HG03469 (cell line): ENCODE results near the gene ADCY2.

Experiments used
- ATAC-seq: cut with Tn5 transposase; IDR thresholded peaks from one replicate; pipeline ENCODE4 v1.9.1; 2021; ENCODE audit warnings: mild to moderate bottlenecking, moderate library complexity, moderate number of reproducible peaks; ENCODE audit not compliant: unreplicated experiment

ADCY2 gene

DNA sequence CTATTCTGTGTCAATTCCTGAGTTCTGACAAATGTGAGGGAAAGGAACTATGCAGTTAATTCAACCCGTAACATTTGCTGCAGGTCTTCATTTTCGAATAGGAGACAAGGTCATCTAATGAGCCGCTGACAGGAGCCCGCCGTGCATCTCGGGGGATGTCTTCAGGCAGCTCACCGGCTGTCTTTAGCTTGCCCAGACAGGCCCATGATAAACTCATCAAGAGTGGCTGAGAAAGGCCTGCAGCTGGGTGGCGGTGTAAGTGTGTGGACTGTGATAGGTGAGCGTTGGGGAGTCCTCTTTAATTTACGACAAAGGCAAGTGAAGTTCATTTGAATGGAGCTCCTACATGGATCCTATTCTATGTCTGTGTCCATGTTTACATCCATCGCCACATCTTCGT lies 190.5 kb downstream of the ADCY2 start:
- no peak for ATAC-seq

DNA sequence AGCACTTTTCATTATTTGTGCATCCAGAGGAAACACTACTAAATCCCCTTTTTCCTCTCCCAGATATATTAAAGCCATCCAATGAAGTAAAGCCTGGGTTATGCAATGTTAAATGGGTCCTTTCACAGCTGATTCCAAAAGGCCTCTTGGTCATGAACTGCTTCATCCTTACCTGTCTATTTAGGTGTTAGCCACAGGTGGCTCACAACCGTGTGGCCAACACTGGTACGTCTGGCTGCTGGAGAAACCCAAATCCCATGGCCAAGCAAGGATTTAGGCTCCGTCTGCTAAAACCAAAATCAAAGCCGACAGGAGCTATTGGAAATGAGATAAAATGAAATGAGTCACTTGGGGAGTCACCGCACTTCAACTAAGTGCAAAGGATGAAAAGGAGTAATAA lies 193.9 kb downstream of the ADCY2 start:
- ATAC-seq: no peak

DNA sequence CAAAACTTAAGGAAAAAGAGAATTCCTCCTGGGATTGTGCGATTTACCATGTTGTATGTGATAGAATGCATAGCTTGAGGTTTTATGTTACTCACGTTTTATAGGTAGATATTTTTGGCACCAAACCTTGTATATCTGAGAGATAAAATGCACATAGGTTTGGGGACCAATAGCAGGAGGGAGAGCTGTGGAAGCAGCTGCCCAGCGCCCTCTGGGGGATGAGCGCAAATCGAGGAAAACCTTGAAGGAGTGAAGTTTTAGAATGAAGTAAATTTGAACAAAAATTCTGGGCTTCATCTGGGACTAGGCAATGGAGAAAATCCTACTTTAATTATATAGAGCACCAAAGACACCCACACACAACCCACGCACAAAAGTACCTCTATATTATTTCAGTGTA lies 197.0 kb downstream of the ADCY2 start:
- no peak for ATAC-seq

DNA sequence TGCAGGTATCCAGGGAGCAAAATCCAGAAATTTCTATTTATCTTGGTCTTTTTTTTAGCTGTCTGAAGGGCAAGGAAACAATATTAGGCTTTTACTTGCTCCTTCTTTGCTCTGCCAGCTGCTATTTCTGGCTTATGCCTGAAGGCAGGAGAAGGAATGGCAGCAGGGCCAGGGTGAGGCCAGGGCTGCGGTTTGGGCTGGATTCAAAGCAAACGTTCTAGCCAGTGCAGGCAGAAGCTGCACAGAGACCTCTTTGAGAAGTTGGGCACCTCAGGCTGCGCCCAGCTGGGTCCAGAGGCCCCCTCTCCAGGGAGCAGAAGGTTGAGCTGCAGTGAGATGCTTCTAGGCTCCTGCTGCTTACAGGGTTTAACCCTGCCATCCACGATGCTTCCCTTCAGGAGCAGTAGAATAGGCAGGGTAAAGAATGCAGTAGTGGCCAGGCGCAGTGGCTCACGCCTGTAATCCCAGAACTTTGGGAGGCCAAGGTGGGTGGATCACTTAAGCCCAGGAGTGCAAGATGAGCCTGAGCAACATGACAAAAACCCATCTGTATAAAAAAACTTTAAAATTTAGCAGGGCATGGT lies 201.2 kb downstream of the ADCY2 start:
- no peak for ATAC-seq

DNA sequence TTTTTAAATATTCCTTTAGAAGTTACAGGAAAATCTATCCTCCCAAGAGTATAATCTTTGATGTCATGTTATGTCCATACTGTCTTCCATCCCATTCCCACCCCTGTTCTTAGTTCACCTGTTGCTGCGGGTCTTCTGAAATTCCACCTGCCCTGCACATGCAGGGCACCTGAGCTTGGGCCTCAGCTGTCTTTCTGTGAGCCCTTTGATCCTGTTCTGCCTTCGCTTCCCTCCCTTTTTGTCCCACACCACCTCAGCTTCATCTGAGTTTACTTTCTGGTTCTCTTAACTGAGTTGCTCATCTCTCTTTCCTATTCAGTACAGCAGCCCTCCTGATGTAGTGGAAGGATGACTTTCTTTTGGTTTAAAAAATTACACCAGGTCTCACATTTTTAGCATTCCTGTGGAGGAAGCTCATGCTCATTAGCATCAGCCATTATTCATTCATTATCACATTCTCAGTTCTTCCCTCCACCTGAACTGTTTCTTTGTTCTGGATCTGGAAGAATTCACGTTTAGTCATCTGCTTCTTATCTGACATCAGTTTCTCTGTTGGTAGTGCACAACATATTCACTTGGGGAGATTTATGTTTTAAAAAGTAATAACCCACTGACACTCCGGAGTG lies 211.0 kb downstream of the ADCY2 start:
- no peak for ATAC-seq

DNA sequence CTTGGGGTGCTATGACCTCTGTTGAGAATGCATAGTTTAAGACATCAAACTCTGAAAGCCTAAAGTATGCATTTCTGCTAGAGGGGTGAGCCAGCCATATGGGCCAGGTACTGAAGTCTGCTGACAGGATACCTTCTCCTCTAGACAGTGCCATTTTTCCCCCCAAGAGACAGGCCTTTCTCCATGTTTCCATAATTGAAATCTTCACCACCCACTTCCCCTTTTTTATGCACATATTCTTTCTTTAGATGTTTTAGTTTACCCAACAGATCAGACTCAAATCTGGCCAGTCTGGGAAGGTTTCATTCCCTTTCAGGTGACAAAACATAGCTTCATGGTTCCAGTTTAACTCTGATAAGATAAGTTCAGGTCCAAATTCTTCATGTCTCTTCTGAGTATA lies 212.8 kb downstream of the ADCY2 start:
- ATAC-seq: no peak

DNA sequence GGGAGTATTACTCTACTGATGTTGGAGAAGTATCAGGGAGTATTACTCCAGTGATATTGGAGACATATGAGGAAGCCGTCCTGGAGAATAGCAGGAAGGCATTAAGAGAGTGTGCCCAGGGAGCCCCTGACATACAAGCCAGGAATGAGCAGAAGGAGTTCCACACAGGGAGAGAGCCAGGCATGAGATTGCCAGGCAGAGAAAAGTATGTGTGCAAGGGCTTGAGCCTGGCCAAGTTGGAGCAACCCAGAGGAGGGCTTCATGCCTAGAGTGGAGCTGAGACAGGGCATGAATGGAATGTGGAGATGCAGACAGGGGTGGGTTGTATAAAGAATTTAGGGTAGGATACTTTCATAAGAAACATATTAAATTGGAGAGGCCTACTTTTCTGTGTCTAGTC lies 213.8 kb downstream of the ADCY2 start:
- ATAC-seq: no peak

DNA sequence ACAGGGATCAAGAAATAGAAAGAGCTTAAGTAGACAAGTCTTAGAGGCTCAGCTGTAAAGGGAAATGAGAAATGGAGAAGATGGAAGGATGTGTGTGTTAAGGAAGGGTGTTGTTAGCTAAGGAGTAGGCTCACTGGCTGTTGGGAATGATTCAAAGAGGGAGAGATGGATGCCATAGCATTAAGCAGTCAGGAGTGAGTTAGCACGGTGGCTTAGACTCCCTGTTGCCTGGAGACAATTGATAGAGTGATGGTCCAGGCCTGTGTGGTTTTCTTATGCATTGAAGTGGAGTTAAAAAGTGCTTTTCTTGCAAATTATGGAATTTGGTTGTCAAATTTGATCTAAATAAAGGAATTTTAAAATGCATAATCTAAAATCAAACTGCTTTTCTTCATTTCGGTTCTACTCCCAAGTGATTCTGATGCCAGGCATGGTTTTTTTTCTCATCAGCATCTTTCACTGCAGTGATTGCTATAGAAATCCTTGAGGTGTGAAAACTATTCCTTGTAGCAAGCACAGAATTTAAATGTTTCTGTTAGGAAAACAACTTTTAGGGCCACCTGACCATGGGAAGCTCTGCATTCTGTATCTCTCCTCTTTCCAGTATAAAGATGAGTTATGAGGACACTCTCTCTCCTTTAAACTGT lies 214.7 kb downstream of the ADCY2 start:
- ATAC-seq: no peak

DNA sequence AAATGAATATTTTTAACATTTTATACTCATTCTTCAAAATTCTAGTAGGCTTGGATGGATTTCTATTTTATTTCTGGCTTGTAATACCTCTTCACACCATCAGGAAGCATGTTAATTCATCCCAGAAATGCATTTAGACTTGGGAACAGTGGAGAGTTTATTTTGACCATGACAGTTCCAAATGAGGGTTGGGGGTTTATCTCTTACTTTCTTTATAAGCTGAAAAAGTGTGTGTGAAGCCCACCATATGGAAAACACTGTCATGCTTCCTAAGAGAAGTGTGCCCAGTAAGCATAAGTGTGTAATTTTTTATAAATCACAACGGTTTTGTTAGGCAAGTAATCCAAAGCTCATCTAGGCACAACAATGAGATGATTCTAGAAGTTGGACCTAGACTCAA lies 215.6 kb downstream of the ADCY2 start:
- no peak for ATAC-seq

DNA sequence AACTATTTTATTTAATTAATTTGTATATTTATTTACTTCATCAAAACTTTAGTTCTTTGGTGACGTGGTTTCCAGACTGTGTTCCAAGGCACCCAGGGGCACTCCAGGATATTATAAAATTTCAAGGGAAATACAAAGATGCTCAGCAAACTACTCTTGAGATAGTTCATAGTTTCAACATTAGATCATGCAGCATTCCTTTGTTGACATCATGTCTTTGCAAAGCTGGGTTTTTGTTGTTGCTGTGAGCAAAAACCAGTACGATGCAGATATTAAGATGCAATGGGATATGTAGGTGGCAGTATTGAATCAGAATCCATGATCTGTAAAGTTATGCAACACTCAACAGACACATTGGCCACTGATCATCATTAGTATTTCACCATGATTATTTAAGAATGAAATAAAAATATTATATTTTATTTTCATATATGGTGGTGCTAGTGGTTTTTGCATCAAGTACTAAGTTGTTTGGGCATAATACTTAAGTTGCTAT lies 219.7 kb downstream of the ADCY2 start:
- no peak for ATAC-seq

DNA sequence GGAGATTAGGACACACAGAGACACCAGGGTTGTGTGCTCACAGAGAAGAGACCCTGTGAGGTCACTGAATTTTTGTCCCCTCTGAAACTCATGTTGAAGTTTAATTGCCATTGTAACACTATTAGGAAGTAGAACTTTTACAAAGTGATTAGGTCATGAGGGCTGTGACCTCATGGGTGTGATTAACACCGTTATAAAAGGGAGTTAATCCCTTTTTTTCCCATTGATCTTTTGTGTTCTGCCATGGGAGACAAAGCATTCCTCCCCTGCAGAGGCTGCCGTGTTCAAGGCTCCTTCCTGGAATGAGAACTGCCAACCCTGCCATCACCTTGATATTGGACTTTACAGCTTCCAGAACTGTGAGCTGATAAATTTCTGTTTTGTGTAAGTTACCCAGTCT lies 221.0 kb downstream of the ADCY2 start:
- ATAC-seq: no peak

DNA sequence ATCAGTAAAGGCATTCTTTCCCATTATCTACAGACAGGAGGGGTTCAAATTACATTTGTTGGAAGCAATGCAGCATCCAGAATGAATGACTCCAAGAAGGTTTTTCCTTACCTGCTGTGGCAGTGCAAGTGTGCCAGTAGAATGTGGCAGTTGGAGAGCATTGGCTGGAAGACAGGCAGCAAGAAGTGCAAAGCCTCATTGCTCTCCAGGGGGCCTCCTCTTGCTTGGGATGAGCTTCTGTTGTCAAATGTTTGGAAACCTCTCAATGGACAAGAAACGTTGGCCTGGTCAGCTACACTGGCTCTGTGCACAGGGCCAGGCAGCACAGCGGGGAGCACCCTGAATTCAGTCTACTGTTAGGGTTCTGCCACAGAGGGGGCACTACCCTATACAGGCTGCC lies 226.6 kb downstream of the ADCY2 start:
- ATAC-seq: no peak

DNA sequence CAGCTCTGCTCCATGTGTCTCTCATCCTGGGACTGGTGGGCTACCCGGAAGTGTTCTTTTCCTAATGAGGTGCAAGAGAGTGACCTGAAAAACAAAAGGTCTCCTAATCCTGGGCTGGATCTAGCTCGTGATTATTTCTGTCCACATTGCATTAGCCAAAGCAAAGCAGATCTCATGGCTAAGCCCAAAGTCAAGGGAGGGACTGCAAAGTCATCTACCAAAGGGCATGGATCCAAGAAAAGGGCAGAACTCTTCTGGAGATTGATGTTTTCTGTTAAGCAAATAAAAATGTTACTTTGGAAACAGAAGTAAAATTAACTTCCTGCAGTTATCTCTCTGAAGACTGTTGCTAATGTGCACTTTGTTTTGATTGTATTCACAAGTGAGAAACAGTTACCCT lies 229.8 kb downstream of the ADCY2 start:
- ATAC-seq: no peak

DNA sequence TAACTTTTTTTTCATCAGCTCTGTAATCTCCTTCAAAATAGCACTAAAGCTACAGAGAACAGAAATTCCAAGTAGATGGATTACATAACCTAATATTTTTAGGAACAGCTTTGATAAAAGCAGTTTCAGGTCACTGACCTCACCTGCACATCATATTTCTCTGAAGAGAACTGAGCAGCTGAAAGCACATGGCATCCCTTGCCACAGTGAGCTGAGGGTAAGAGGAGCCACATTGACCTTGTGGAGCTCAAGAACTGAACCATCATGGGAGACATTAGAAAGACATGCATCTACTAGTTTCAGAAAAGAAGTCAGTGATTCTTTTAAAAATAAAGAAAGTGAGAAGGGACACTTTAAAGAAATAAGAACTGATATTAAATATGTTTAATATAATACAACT lies 232.3 kb downstream of the ADCY2 start:
- no peak for ATAC-seq

DNA sequence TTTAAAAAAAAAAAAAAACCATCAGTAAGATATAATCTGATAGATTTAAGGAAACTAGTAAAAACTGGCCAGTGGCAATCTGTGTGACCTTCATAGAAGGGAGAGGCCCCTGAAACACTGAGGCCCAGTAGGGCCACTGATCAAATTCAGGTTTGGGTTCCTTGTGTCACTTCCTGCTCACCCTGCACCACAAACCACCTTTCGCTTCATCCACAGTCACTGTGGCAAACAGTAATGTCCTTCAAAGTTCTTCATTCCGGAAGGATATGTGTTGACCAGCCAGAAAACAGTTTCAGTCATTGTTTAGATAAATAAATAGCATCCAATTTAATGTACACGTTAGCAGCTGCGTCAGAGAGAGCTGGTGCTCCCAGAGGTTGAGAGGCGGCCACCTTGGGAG lies 232.9 kb downstream of the ADCY2 start:
- no peak for ATAC-seq

DNA sequence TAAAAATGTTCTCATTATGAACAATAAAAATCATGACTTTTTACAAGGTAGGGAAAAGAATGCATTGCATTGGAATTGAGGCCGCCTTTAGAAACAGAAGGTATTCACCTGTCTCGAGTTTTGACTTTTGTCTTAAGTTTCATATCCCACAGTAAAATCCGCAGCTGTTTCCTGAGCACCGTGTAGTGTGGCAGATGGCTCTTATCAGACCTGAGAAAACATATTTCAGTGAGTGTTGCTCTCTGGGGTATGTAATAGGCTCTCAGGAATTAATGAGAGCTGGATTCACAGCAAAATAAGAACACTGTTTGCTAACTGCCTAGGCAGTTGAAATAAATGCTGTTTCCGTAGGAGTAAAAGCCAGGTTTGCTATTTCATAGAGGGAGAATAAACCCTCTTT lies 233.6 kb downstream of the ADCY2 start:
- ATAC-seq: no peak

DNA sequence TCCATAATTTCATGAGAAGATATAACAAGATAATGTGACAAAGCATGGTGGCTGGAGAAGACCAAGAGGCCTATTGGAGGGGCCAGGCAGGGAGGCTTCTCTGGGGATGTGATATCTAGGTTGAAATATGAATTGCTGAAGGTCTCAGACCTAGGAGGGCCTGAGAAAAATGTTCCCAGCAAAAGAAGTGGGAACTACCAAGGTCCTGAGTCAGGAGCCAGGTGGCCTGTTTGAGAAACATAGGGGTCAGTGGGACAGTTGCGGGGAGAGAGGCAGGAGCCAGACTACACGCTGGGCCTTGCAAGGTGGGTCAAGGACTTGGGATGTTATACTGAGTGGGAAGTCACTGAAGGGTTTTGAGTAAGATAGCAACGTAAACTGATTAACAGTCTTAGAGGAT lies 238.9 kb downstream of the ADCY2 start:
- ATAC-seq: no peak

DNA sequence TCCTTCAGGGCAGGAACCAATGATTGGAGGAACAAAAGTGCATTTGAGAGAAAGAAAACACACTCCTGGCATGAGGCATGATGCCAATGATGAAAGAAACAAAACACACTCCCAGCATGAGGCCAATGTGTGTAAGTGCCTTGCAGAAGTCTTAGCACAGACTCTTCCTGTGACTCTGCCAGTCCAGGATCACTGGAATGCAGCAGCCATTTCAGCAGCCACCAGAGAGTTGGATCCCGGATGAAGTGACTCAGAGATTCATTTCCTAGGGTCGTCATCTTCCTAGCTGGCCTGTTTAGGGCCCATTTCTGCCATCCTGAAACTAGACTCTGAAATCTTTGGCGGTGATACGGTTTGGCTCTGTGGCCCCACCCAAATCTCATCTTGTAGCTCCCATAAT lies 242.5 kb downstream of the ADCY2 start:
- no peak for ATAC-seq

DNA sequence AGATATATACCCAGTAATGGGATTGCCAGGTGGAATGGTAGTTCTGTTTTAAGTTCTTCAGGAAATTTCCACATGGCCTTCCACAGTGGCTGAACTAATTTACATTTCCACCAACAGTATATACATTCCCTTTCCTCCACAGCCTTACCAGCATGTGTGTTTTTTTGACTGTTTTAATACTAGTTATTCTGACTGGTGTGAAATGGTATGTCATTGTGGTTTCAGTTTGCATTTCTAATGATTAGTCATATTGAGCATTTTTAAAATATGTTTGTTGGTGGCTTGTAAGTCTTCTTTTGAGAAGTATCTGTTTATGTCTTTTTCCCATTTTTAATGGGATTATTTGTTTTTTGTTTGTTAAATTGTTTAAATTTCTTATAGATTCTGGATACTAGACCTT lies 246.1 kb downstream of the ADCY2 start:
- ATAC-seq: no peak

DNA sequence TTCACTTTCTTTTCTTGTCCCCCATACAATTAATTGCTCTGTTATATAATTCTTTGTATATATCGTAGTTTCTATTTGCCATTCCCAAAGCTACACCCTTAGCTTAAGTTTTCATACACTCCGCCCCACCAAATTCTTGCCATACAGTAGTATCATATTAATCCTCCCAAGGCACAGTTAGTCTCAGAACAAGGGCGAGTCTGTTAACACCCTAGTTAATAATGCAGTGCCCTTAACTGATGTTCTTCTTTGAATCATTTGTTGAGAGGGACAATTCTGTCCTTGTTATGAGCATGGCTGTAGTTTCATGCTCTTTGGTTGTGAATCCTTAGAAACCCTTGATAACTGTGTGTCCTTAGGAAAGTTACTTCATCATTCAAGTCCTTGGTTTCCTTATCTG lies 248.8 kb downstream of the ADCY2 start:
- ATAC-seq: no peak

DNA sequence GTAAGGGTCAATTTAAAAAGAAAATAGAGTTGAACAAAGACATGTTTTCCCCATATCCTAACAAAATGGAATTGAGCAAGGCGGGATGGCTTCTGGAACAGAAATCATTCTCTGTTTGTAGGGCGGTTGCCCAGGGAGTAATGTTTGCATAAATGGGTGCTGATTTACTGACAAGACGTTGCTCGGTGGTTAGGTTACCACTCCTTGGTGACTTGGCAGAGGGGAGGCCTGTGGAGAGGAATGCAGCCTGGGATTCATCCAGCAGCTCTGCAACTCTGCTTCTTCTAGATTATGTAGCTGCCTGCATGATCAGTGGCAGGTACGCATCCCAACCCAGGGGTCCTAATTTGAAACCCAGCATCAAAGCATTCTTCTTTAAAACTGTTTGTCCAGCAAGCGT lies 254.8 kb downstream of the ADCY2 start:
- ATAC-seq: no peak

DNA sequence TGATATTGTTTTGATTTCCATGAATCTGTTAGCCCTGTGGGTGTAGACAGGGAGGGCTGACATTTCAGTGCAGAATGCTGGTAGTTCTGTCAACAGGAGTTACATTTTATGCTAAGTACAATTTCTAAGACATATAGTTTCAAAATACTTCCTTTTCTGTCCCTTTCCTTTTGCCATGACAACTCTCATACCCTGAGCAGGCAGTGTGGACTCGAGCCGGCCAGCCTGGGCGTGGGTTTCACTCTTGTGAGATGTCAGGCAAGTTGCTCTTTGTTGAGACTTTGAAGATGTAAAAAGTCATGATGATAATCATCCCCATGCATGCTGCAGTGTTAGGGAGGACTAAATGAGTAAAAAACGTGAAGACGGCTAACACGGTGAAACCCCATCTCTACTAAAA lies 257.1 kb downstream of the ADCY2 start:
- ATAC-seq: no peak

DNA sequence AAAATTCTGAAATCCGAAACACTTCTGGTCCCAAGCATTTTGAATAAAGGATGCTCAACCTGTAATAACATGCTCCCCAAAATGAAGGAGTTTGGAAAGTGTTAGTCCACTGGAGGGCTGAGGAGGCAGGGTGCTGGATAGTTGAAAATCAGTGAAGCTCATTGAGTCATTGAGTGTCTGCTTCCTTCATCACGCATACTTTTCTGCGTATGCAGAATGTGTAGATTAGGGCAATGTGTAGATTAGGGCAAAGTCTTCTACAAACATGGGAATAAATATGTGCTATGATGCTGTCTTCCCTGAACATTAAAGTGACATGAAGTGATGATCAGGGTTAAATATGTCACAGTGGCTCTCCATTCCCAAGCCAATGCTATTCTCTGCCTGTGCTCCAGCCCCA lies 261.2 kb downstream of the ADCY2 start:
- ATAC-seq: no peak
